ENCODE data around the gene WAPL.

GRCh38 chr10:86508217-86508616 lies 13.4 kb downstream of the WAPL start:
- no peak for TF ChIP-seq CTCF (IDR thresholded peaks at IDR 0.05)
- TF ChIP-seq POLR2AphosphoS5 (IDR thresholded peaks at IDR 0.05) = no peak
- TF ChIP-seq POLR2A (IDR thresholded peaks at IDR 0.05) = no peak

Data from breast epithelium (tissue), 3 donors.